Measurements from ENCODE around the gene CELSR1.

GRCh38 chr22:46483353-46483752, 54.1 kb downstream of the CELSR1 start:
- TF ChIP-seq CTCF (IDR thresholded peaks at IDR 0.05; ENCODE audit: insufficient read depth, low read length): no peak
- no peak for TF ChIP-seq POLR2AphosphoS5 (IDR thresholded peaks at IDR 0.05; ENCODE audit: low read depth)
- no peak for TF ChIP-seq REST (IDR thresholded peaks at IDR 0.05; ENCODE audit: insufficient replicate concordance, low read depth)
